NCI-H2196 treated with DMSO at 0.1 percent for 48 hours (cell line): ENCODE measurements around the gene SSH2.
"Not testable (repeated sequence)": the region's sequence is repeated elsewhere in the genome, so short reads cannot be mapped to it uniquely, and the experiment has no call there.

Source experiments
- DNase-seq: peaks from one replicate; lab custom pipeline; 2025; ENCODE audit not compliant: unreplicated experiment; lab: John Stamatoyannopoulos, UW

The SSH2 gene

GRCh38 chr17:29749045-29749825 is 180.8 kb downstream of the SSH2 start:
- no peak for DNase-seq

GRCh38 chr17:29748400-29748799 is 181.6 kb downstream of the SSH2 start:
- no peak for DNase-seq

GRCh38 chr17:29747660-29748059 is 182.4 kb downstream of the SSH2 start:
- DNase-seq: no peak

GRCh38 chr17:29746669-29747068 is 183.4 kb downstream of the SSH2 start:
- DNase-seq: no peak

GRCh38 chr17:29744121-29744520 is 185.9 kb downstream of the SSH2 start:
- no peak for DNase-seq

GRCh38 chr17:29742210-29742513 is 187.9 kb downstream of the SSH2 start:
- no peak for DNase-seq

GRCh38 chr17:29740017-29740416 is 190.0 kb downstream of the SSH2 start:
- no peak for DNase-seq

GRCh38 chr17:29734640-29735039 is 195.4 kb downstream of the SSH2 start:
- DNase-seq: no peak

GRCh38 chr17:29733166-29733565 is 196.9 kb downstream of the SSH2 start:
- no peak for DNase-seq

- DNase-seq: no peak
Observed at GRCh38 chr17:29732613-29733012, 197.4 kb downstream of the SSH2 start.

GRCh38 chr17:29732209-29732608 is 197.8 kb downstream of the SSH2 start:
- no peak for DNase-seq

- DNase-seq: no peak
Observed at GRCh38 chr17:29731589-29731929, 198.5 kb downstream of the SSH2 start.

- no peak for DNase-seq
Observed at GRCh38 chr17:29728490-29728889, 201.5 kb downstream of the SSH2 start.

GRCh38 chr17:29726715-29727252 is 203.2 kb downstream of the SSH2 start:
- no peak for DNase-seq

- not testable (repeated sequence) for DNase-seq
Observed at GRCh38 chr17:29725408-29725807, 204.6 kb downstream of the SSH2 start.

- no peak for DNase-seq
Observed at GRCh38 chr17:29723278-29724047, 206.6 kb downstream of the SSH2 start.

- DNase-seq: no peak
Observed at GRCh38 chr17:29722411-29723198, 207.4 kb downstream of the SSH2 start.

GRCh38 chr17:29720551-29720950 is 209.5 kb downstream of the SSH2 start:
- no peak for DNase-seq

GRCh38 chr17:29719469-29719868 is 210.6 kb downstream of the SSH2 start:
- DNase-seq: no peak

- no peak for DNase-seq
Observed at GRCh38 chr17:29718446-29719039, 211.5 kb downstream of the SSH2 start.

- no peak for DNase-seq
Observed at GRCh38 chr17:29717817-29718216, 212.2 kb downstream of the SSH2 start.
